GM19099 (cell line): ENCODE data around the gene GRID1.

Experiments used
- POLR2A ChIP-seq: IDR thresholded peaks from 3 replicates; pipeline ENCODE4 v1.6.1; 2011; ENCODE audit warnings: low read depth; ENCODE audit not compliant: insufficient read length; ENCODE audit errors: extremely low read depth

Gene GRID1

GRCh38 chr10:85792533-85792858 is 574.1 kb downstream of the GRID1 start:
- no peak for TF ChIP-seq POLR2A

- TF ChIP-seq POLR2A: no peak
Measured at GRCh38 chr10:85791818-85792532, 574.6 kb downstream of the GRID1 start.

GRCh38 chr10:85789982-85790789 is 576.4 kb downstream of the GRID1 start:
- no peak for TF ChIP-seq POLR2A

GRCh38 chr10:85789125-85789524 is 577.5 kb downstream of the GRID1 start:
- no peak for TF ChIP-seq POLR2A

GRCh38 chr10:85788570-85788969 is 578.0 kb downstream of the GRID1 start:
- no peak for TF ChIP-seq POLR2A

GRCh38 chr10:85787881-85788280 is 578.7 kb downstream of the GRID1 start:
- no peak for TF ChIP-seq POLR2A

GRCh38 chr10:85787393-85787792 is 579.2 kb downstream of the GRID1 start:
- TF ChIP-seq POLR2A: no peak

GRCh38 chr10:85786401-85786899 is 580.1 kb downstream of the GRID1 start:
- TF ChIP-seq POLR2A: no peak

GRCh38 chr10:85784792-85785191 is 581.8 kb downstream of the GRID1 start:
- TF ChIP-seq POLR2A: no peak

GRCh38 chr10:85781404-85781803 is 585.2 kb downstream of the GRID1 start:
- TF ChIP-seq POLR2A: no peak

GRCh38 chr10:85778074-85778473 is 588.5 kb downstream of the GRID1 start:
- no peak for TF ChIP-seq POLR2A

- no peak for TF ChIP-seq POLR2A
Measured at GRCh38 chr10:85767891-85768290, 598.7 kb downstream of the GRID1 start.

- TF ChIP-seq POLR2A: no peak
Measured at GRCh38 chr10:85764108-85764507, 602.5 kb downstream of the GRID1 start.

- no peak for TF ChIP-seq POLR2A
Measured at GRCh38 chr10:85761906-85762445, 604.6 kb downstream of the GRID1 start.

GRCh38 chr10:85741626-85742300 is 624.8 kb downstream of the GRID1 start:
- TF ChIP-seq POLR2A: no peak
